Karpas-422 (cell line): ENCODE results near the gene PSPH. TPM values are rescaled to one million over a fixed set of nuclear protein-coding genes. Genes with fewer than 3 reads are reported as not detected.

Experiments used
- DNase-seq: peaks from one replicate; pipeline ENCODE4 v3.0.0-alpha.2; 2015
- H2AFZ ChIP-seq: fragments of 200-600 bp; sonication (generic); 2 replicates; pipeline ENCODE4 v1.6.1; 2014; ENCODE audit warnings: antibody characterized with exemption, low read length, mixed read lengths
- H3K27ac ChIP-seq: fragments of 200-600 bp; sonication (generic); 2 replicates; pipeline ENCODE4 v1.5.1; 2014; ENCODE audit warnings: mild to moderate bottlenecking, low read length, moderate library complexity
- H3K27me3 ChIP-seq: fragments of 200-600 bp; sonication (generic); 2 replicates; pipeline ENCODE4 v1.6.1; 2014; ENCODE audit warnings: low read length, mixed read lengths
- H3K36me3 ChIP-seq: fragments of 200-600 bp; sonication (generic); 2 replicates; pipeline ENCODE4 v1.6.1; 2014; ENCODE audit warnings: low read length, mixed read lengths; ENCODE audit not compliant: insufficient read depth
- H3K4me1 ChIP-seq: fragments of 200-600 bp; sonication (generic); 2 replicates; pipeline ENCODE4 v1.6.1; 2014; ENCODE audit warnings: mild to moderate bottlenecking, low read length, mixed read lengths
- H3K4me2 ChIP-seq: fragments of 200-600 bp; sonication (generic); 2 replicates; pipeline ENCODE4 v1.6.1; 2014; ENCODE audit warnings: low read length, low read depth, mild to moderate bottlenecking; ENCODE audit not compliant: poor library complexity, severe bottlenecking
- H3K4me3 ChIP-seq: fragments of 200-600 bp; sonication (generic); 2 replicates; pipeline ENCODE4 v1.5.1; 2014; ENCODE audit warnings: mild to moderate bottlenecking, antibody characterized with exemption, low read length, mixed read lengths
- H3K79me2 ChIP-seq: fragments of 200-600 bp; sonication (generic); 2 replicates; pipeline ENCODE4 v1.6.1; 2014; ENCODE audit warnings: mild to moderate bottlenecking, low read length, mixed read lengths
- H3K9ac ChIP-seq: fragments of 200-600 bp; sonication (generic); 2 replicates; pipeline ENCODE4 v1.6.0; 2014; ENCODE audit warnings: low read length
- H3K9me2 ChIP-seq: fragments of 200-600 bp; sonication (generic), shearing (Covaris generic); replicated peaks from 2 replicates; pipeline ENCODE4 v1.6.0; 2014; ENCODE audit warnings: mild to moderate bottlenecking, low read length, moderate library complexity; ENCODE audit not compliant: insufficient read depth
- H3K9me3 ChIP-seq: fragments of 300-700, 200-600 bp; sonication (generic); 2 replicates; pipeline ENCODE4 v1.6.1; 2014; ENCODE audit warnings: low read length, mixed read lengths
- H4K20me1 ChIP-seq: fragments of 200-600 bp; sonication (generic); 2 replicates; pipeline ENCODE4 v1.6.1; 2014; ENCODE audit warnings: mild to moderate bottlenecking, antibody characterized with exemption, low read length, low read depth; ENCODE audit not compliant: insufficient read depth
- total RNA-seq: library from RNA; depleted of rRNA; stranded (reverse); fragments of >200 nt; shearing (Covaris generic); gene quantifications from 2 replicates; pipeline ENCODE4 v1.2.3, GENCODE V29; 2014; ENCODE audit warnings: low replicate concordance

PSPH gene
- total RNA-seq, 1 experiment from 2014 or later, result 121 TPM

DNA sequence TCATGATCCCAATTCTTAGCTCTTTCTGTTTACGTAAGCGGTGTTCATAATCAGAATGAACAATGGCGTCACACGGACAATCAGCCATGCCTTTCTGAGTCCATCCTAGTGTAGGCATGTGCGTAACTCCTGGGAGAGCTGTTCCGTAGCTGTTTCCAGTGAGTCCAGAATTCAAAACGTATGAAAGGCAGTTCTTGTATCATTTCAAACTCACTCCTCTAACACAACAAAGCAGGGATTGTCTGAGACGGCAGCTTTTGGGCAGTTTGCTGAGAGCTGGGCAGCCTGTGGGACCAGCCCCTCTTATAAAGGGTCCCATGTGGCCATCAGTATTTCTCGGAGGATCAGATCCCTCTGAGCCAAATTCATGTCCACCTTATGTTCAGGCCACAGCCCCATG, 43.4 kb downstream of the PSPH start:
- no peaks in the 10 kb centered on the region for H3K27me3 ChIP-seq
- H3K36me3 ChIP-seq, result peaks cover 3% of the 10 kb centered on the region; the same call in 1 of the 2 replicates
- no peaks in the 10 kb centered on the region for H4K20me1 ChIP-seq
- H3K4me2 ChIP-seq, result no peak overlapping the region
- H3K9me2 ChIP-seq, result no peaks in the 10 kb centered on the region
- H3K4me1 ChIP-seq, result peaks cover 6% of the 10 kb centered on the region
- H3K9ac ChIP-seq, result no peak overlapping the region
- no peaks in the 10 kb centered on the region for H3K79me2 ChIP-seq
- no peak for DNase-seq
- no peak overlapping the region for H3K27ac ChIP-seq
- no peaks in the 10 kb centered on the region for H3K9me3 ChIP-seq
- no peak overlapping the region for H2AFZ ChIP-seq
- H3K4me3 ChIP-seq, result no peak overlapping the region

DNA sequence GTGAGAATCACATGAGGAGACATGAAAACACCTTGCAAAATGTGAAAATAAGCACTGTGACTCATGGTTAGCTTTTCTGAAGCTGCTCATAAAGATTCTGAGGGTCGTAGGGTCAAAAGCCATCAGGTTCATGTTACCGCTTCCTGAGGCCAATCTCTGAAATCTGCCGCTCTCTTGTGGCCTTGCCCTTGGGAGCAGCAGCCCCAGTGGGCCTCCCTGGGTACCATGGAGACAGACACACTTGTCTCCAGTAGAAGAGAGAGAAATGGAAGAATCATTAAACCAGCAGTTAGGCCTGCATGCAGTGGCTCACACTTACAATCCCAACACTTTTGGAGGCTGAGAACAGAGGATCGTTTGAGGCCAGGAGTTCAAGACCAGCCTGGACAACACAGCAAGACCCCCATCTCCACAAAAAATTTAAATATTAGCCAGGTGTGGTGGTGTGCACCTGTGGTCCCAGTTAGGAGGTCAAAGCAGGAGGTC, 44.0 kb downstream of the PSPH start:
- no peak overlapping the region for H3K27ac ChIP-seq
- no peaks in the 10 kb centered on the region for H3K27me3 ChIP-seq
- peaks cover 3% of the 10 kb centered on the region; the same call in 1 of the 2 replicates for H3K36me3 ChIP-seq
- H3K79me2 ChIP-seq, result no peaks in the 10 kb centered on the region
- peak overlapping the region; percentile 1 for H3K4me2 ChIP-seq
- H3K9me2 ChIP-seq, result no peaks in the 10 kb centered on the region
- peak; percentile 46 for DNase-seq
- no peaks in the 10 kb centered on the region for H4K20me1 ChIP-seq
- H3K4me3 ChIP-seq, result no peak overlapping the region
- no peak overlapping the region for H3K9ac ChIP-seq
- no peak overlapping the region for H2AFZ ChIP-seq
- H3K4me1 ChIP-seq, result peaks cover 6% of the 10 kb centered on the region
- H3K9me3 ChIP-seq, result no peaks in the 10 kb centered on the region

DNA sequence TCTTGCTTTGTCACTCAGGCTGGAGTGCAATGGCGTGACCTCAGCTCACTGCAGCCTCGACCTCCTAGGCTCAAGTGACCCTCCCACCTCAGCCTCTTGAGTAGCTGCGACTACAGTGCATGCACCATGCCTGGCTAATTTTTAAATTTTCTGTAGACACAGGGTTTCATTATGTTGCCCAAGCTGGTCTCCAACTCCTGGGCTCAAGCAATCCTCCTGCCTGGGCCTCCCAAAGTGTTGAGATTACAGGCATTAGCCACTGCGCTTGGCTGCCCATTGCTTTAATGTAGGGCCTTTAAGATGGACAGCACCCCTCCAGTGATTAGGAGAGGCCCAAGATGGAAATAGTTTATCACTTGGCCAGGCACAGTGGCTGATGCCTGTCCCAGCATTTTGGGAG, 47.5 kb downstream of the PSPH start:
- no peaks in the 10 kb centered on the region for H4K20me1 ChIP-seq
- no peaks in the 10 kb centered on the region for H3K9me3 ChIP-seq
- peaks cover 3% of the 10 kb centered on the region; the same call in 1 of the 2 replicates for H3K36me3 ChIP-seq
- H3K9me2 ChIP-seq, result no peaks in the 10 kb centered on the region
- H3K27me3 ChIP-seq, result no peaks in the 10 kb centered on the region
- no peak overlapping the region for H3K9ac ChIP-seq
- H2AFZ ChIP-seq, result no peak overlapping the region
- no peak for DNase-seq
- H3K79me2 ChIP-seq, result no peaks in the 10 kb centered on the region
- peaks cover 6% of the 10 kb centered on the region for H3K4me1 ChIP-seq
- no peak overlapping the region for H3K4me3 ChIP-seq
- H3K27ac ChIP-seq, result no peak overlapping the region
- no peak overlapping the region for H3K4me2 ChIP-seq

DNA sequence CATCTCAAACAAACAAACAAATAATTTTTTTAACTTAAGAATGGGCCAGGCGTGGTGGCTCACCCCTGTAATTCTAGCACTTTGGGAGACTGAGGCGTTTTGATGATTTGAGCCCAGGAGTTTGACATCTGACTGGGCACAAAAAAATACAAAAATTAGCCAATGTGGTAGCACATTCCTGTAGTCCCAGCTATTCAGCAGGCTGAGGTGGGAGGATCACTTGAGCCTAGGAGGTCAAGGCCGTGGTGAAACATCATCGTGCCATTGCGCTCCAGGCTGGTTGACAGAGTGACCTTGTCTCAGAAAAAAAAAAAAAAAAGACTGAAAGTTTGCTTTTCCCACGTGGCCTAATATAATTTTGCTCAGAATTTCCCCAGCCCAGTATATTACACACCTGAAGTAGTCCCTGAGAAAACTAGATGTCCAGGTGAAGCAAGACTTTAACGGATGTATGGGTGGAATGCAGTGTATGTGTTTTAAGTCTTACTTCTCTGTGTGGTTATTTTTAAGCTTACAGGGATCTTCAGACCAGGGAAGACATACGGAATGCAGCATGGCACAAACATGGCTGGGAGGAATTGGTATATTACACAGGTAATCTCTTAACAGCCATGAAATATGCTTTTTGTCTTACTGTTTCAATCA, 54.3 kb downstream of the PSPH start:
- Histone ChIP-seq H3K9me3 (no peaks in the 10 kb centered on the region), H3K36me3 (peaks cover 9% of the 10 kb centered on the region; the same call in 1 of the 2 replicates), H3K27ac (no peak overlapping the region), H3K4me3 (no peak overlapping the region), H3K4me1 (no peaks in the 10 kb centered on the region), H3K27me3 (no peaks in the 10 kb centered on the region), H3K9me2 (no peaks in the 10 kb centered on the region), H3K79me2 (no peaks in the 10 kb centered on the region), H3K4me2 (no peak overlapping the region), H3K9ac (no peak overlapping the region), H2AFZ (no peak overlapping the region), H4K20me1 (no peaks in the 10 kb centered on the region)
- no peak for DNase-seq

DNA sequence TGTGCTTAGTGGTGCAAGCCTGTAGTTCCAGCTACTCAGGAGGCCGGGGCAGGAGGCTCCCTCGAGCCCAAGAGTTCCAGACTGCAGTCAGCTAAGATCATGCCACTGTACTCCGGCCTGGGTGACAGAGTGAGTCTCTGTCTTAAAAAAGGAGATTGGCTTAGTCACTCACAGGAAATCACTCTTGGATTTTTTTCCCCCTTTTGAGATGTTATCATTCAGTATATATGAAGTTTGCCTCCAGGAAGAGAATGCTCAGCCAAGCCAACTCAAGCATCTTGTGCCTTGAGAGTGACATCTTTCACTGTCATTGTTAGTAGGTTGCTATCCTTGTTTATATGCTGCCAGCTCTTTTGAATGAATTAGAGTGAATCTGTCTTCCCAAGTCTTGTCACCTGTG, 58.9 kb downstream of the PSPH start:
- Histone ChIP-seq H3K4me2 (no peak overlapping the region), H3K27me3 (no peaks in the 10 kb centered on the region), H4K20me1 (no peaks in the 10 kb centered on the region), H3K4me1 (no peaks in the 10 kb centered on the region), H3K27ac (no peak overlapping the region), H3K4me3 (no peak overlapping the region), H3K36me3 (peaks cover 5% of the 10 kb centered on the region; the same call in 1 of the 2 replicates), H3K9me2 (no peaks in the 10 kb centered on the region), H3K9me3 (no peaks in the 10 kb centered on the region), H3K79me2 (no peaks in the 10 kb centered on the region), H2AFZ (no peak overlapping the region), H3K9ac (no peak overlapping the region)
- no peak for DNase-seq

DNA sequence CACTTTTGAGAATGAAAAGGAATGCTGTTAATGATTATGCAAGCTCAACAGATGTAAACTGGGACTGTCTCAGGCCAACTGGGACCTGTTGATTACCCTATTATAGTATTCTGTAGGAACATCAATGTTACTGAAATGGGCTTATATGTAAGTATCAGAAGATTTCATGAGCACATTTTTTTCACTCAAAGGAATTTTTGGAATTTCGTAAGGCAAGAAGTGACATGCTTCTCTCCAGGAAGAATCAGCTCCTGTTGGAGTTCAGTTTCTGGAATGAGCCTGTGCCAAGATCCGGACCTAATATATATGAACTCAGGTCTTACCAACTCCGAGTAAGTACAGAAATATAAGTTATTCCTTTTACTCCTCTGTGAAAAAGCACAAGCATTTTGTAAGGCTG, 67.7 kb downstream of the PSPH start:
- Histone ChIP-seq H3K36me3 (peaks cover 34% of the 10 kb centered on the region; the same call in 1 of the 2 replicates), H2AFZ (no peak overlapping the region)

DNA sequence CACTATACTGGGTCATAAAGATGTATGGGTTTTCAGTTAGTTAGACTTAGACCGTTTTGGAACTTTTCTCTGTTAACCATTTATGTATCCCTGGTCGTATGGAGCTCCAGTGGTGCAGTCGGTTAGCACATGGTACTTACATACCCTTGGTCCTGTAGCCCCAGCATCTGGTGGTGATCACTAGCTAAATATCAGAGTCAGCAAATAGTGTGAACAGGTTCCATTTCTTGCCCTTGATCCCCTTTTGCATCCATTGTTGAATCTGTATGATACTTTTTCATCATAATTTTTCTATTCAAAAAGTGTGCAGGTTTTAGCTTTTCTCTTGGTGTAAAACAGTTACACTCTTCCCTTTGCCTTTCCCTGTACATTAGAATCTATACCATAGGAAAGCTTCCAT, 71.0 kb downstream of the PSPH start:
- Histone ChIP-seq H3K9ac (no peak overlapping the region), H2AFZ (no peak overlapping the region), H3K4me1 (no peaks in the 10 kb centered on the region), H3K27me3 (no peaks in the 10 kb centered on the region), H3K9me2 (no peaks in the 10 kb centered on the region), H3K27ac (no peak overlapping the region), H4K20me1 (no peaks in the 10 kb centered on the region), H3K4me3 (no peak overlapping the region), H3K4me2 (no peak overlapping the region), H3K36me3 (peaks cover 38% of the 10 kb centered on the region), H3K79me2 (peaks cover 24% of the 10 kb centered on the region), H3K9me3 (no peaks in the 10 kb centered on the region)
- no peak for DNase-seq

More for the DNA sequence above, 67.7 kb downstream of the PSPH start:
- Histone ChIP-seq H3K4me1 (no peaks in the 10 kb centered on the region), H3K27ac (no peak overlapping the region), H3K9me2 (no peaks in the 10 kb centered on the region), H4K20me1 (no peaks in the 10 kb centered on the region), H3K27me3 (no peaks in the 10 kb centered on the region), H3K9ac (no peak overlapping the region), H3K9me3 (no peaks in the 10 kb centered on the region), H3K4me3 (no peak overlapping the region), H3K4me2 (no peak overlapping the region), H3K79me2 (no peaks in the 10 kb centered on the region)
- no peak for DNase-seq

DNA sequence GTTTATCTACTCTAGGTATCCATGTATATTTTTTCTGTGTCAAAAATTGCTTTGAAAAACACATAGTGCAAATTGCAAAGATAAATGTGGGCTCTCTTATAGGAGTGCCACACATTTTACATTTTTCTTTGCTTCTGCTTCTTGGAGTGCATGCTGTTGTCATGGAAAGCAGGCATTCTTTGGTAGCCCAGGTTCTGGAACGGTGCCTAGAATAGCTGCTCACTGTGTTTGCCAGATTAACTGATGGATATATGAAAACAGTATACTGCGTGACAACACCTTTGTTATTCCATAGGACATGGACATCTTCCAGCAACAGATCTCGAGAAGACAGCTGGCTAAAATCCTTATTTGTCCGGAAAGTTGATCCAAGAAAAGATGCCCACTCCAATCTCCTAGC, 73.4 kb downstream of the PSPH start:
- no peak overlapping the region for H3K27ac ChIP-seq
- H3K9ac ChIP-seq, result no peak overlapping the region
- H3K4me1 ChIP-seq, result no peaks in the 10 kb centered on the region
- peaks cover 22% of the 10 kb centered on the region for H3K36me3 ChIP-seq
- no peaks in the 10 kb centered on the region for H3K9me3 ChIP-seq
- H3K27me3 ChIP-seq, result no peaks in the 10 kb centered on the region
- no peak for DNase-seq
- peaks cover 44% of the 10 kb centered on the region for H3K79me2 ChIP-seq
- H2AFZ ChIP-seq, result no peak overlapping the region
- no peak overlapping the region for H3K4me3 ChIP-seq
- H3K4me2 ChIP-seq, result no peak overlapping the region
- no peaks in the 10 kb centered on the region for H4K20me1 ChIP-seq
- H3K9me2 ChIP-seq, result no peaks in the 10 kb centered on the region
